HepG2 (cell line): ENCODE measurements around the gene STAT5A. TPM values are rescaled to one million over a fixed set of nuclear protein-coding genes. Genes with fewer than 3 reads are reported as not detected.

Source experiments
- ARNTL ChIP-seq: sonication (generic); formaldehyde crosslinking; IDR thresholded peaks from 2 replicates; pipeline ENCODE4 v1.4.0; 2020; ENCODE audit warnings: mild to moderate bottlenecking, missing genetic modification reagents
- GABPB1 ChIP-seq: IDR thresholded peaks from 2 replicates; pipeline ENCODE4 v1.6.1; 2016; ENCODE audit warnings: mild to moderate bottlenecking, missing genetic modification reagents, moderate library complexity, missing compliant biosample characterization
- KLF16 ChIP-seq, 2 experiments: sonication (generic) in 1 of 2; formaldehyde crosslinking in 1 of 2; IDR thresholded peaks; 2 replicates each; pipeline versions ENCODE4 v1.6.1 to v1.8.0; 2016 to 2023; ENCODE audit warnings: missing genetic modification reagents in 2 of 2, missing compliant biosample characterization in 1 of 2
- MLXIP ChIP-seq: sonication (generic); formaldehyde crosslinking; IDR thresholded peaks from 2 replicates; pipeline ENCODE4 v1.9.0; 2021; ENCODE audit warnings: missing genetic modification reagents, borderline replicate concordance
- NFIB ChIP-seq: sonication (generic); formaldehyde crosslinking; IDR thresholded peaks from 2 replicates; pipeline ENCODE4 v1.9.0; 2021; ENCODE audit warnings: missing genetic modification reagents, mild to moderate bottlenecking, borderline replicate concordance
- NFRKB ChIP-seq: fragments of 450-650 bp; IDR thresholded peaks from 2 replicates; pipeline ENCODE4 v1.6.1; 2017
- SIN3B ChIP-seq: fragments of 150-350 bp; IDR thresholded peaks from 2 replicates; pipeline ENCODE4 v1.6.1; 2014; ENCODE audit warnings: low read length
- TFE3 ChIP-seq: IDR thresholded peaks from 2 replicates; pipeline ENCODE4 v1.6.1; 2016
- ZFP37 ChIP-seq: sonication (generic); formaldehyde crosslinking; IDR thresholded peaks from 2 replicates; pipeline ENCODE4 v1.4.0; 2020; ENCODE audit warnings: missing genetic modification reagents, borderline replicate concordance
- ZNF12 ChIP-seq: sonication (generic); formaldehyde crosslinking; IDR thresholded peaks from 2 replicates; pipeline ENCODE4 v1.5.0; 2020; ENCODE audit warnings: missing genetic modification reagents
- ZNF180 ChIP-seq: sonication (generic); formaldehyde crosslinking; IDR thresholded peaks from 2 replicates; pipeline ENCODE4 v1.4.0; 2020; ENCODE audit warnings: low read depth, missing genetic modification reagents, borderline replicate concordance
- ZNF512B ChIP-seq: sonication (generic); formaldehyde crosslinking; IDR thresholded peaks from 2 replicates; pipeline ENCODE4 v1.5.1; 2020; ENCODE audit warnings: missing genetic modification reagents, mild to moderate bottlenecking, borderline replicate concordance
- ZNF607 ChIP-seq: sonication (generic); formaldehyde crosslinking; IDR thresholded peaks from 2 replicates; pipeline ENCODE4 v1.5.1; 2020; ENCODE audit warnings: missing genetic modification reagents, mild to moderate bottlenecking, borderline replicate concordance
- ZNF629 ChIP-seq: sonication (generic); formaldehyde crosslinking; conservative IDR thresholded peaks from 2 replicates; pipeline ENCODE4 v1.5.0; 2020; ENCODE audit warnings: missing genetic modification reagents
- ZNF792 ChIP-seq: IDR thresholded peaks from 2 replicates; pipeline ENCODE4 v1.6.1; 2016
- ZSCAN31 ChIP-seq: sonication (generic); formaldehyde crosslinking; IDR thresholded peaks from 2 replicates; pipeline ENCODE4 v1.5.0; 2020; ENCODE audit warnings: low read depth, mild to moderate bottlenecking, missing genetic modification reagents
- polyA plus RNA-seq, 8 experiments: library from polyadenylated mRNA; depleted of rRNA in 3 of 8; stranded (reverse) in 7 of 8; unstranded in 1 of 8; fragments of >200 nt; fragmentation: Illumina TruSeq in 4 of 8; extraction: Trizol in 4 of 8; gene quantifications; 2 replicates each; pipeline versions ENCODE4 v1.2.1 to v1.2.3, GENCODE V29; 2011 to 2016; ENCODE audit warnings: low read depth in 4 of 8, missing spikeins in 1 of 8, mixed read lengths in 1 of 8; ENCODE audit not compliant: insufficient read depth in 1 of 8
- total RNA-seq, 5 experiments: library from RNA; depleted of rRNA; stranded (reverse); fragments of >200 nt; fragmentation: Illumina TruSeq; extraction: Trizol; gene quantifications; 2 replicates each; pipeline ENCODE4 v1.2.3, GENCODE V29; 2016; ENCODE audit warnings: low read depth in 1 of 5
- TF ChIP-seq, protein P1 (sequence below): sonication (generic); formaldehyde crosslinking; IDR thresholded peaks from 2 replicates; pipeline ENCODE4 v1.4.0; 2020; ENCODE audit warnings: mild to moderate bottlenecking, missing genetic modification reagents
- TF ChIP-seq, protein P2 (sequence below): sonication (generic); formaldehyde crosslinking; IDR thresholded peaks from 2 replicates; pipeline ENCODE4 v1.8.1; 2023; ENCODE audit warnings: mild to moderate bottlenecking, missing genetic modification reagents

STAT5A gene
- total and polyA plus RNA-seq, 2 of the 13 experiments (the other 11 are each of a cell fraction or from before 2014, with no cell fraction given): 1.4 to 4.1 TPM

DNA sequence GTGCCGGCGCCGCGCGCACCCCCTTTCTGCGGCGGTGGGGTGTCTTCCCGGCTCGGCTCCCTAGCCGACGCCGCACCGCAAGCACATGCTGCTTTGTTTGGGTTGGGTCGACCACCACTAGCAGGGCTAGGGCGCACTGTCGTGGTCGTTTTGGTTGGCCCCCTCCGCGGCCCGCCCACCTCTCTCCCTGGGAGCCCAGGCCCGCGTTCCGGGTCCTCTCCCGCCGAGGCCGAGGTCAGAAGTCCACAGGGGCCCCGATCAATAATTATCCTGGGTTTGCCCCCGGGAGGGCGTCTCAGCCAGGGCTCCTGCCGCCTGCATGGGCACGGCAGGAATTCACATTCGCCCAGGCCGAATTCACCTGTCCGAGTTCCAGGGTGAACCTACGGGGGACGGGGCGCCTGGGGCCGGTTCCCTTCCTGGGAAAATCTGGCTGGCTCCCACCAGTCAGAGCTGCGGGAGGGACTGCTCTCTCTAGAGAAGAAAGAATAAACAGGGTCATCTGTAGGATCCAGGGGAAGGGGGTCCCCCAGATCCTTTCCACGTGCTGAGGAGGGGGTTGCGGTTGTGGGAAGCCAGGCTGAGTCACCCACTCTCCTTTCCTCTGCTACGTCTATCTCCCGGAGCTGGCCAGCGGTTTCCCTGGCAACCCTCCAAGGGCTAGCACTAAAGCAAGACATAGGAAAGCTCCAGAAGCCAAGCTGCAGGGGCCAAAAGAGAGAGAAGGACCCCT, 11.5 kb upstream of the STAT5A start (continued):
- TF ChIP-seq NFRKB: no peak
- no peak; the same call in 1 of the 2 replicates for TF ChIP-seq TFE3 (CRISPR knock-in tag)
- TF ChIP-seq NFIB (CRISPR knock-in tag): no peak
- TF ChIP-seq KLF16 (CRISPR knock-in tag; IDR thresholded peaks at IDR 0.05): peak in 1 of 2 experiments; percentile 88; a peak in 2 of 4 replicates
- TF ChIP-seq ZNF180: no peak
- peak; percentile 75; the same call in 1 of the 2 replicates for TF ChIP-seq ZFP37 (CRISPR knock-in tag)
- TF ChIP-seq ZNF607 (CRISPR knock-in tag): peak; percentile 41; the same call in 1 of the 2 replicates
- 0 out of 2 replicates have a peak, but pooled peaks have one; percentile 36 for TF ChIP-seq ZSCAN31 (CRISPR knock-in tag)
- TF ChIP-seq ZNF629: peak; percentile 37; the same call in 1 of the 2 replicates
- TF ChIP-seq, protein P1, sequence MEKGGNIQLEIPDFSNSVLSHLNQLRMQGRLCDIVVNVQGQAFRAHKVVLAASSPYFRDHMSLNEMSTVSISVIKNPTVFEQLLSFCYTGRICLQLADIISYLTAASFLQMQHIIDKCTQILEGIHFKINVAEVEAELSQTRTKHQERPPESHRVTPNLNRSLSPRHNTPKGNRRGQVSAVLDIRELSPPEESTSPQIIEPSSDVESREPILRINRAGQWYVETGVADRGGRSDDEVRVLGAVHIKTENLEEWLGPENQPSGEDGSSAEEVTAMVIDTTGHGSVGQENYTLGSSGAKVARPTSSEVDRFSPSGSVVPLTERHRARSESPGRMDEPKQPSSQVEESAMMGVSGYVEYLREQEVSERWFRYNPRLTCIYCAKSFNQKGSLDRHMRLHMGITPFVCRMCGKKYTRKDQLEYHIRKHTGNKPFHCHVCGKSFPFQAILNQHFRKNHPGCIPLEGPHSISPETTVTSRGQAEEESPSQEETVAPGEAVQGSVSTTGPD: no peak
- no peak for TF ChIP-seq ZNF12 (CRISPR knock-in tag)
- TF ChIP-seq ARNTL (CRISPR knock-in tag): peak; percentile 73
- TF ChIP-seq, protein P2, sequence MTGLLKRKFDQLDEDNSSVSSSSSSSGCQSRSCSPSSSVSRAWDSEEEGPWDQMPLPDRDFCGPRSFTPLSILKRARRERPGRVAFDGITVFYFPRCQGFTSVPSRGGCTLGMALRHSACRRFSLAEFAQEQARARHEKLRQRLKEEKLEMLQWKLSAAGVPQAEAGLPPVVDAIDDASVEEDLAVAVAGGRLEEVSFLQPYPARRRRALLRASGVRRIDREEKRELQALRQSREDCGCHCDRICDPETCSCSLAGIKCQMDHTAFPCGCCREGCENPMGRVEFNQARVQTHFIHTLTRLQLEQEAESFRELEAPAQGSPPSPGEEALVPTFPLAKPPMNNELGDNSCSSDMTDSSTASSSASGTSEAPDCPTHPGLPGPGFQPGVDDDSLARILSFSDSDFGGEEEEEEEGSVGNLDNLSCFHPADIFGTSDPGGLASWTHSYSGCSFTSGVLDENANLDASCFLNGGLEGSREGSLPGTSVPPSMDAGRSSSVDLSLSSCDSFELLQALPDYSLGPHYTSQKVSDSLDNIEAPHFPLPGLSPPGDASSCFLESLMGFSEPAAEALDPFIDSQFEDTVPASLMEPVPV (CRISPR knock-in tag): 0 out of 2 replicates have a peak, but pooled peaks have one; percentile 24
- TF ChIP-seq ZNF792: 0 out of 2 replicates have a peak, but pooled peaks have one; percentile 11
- TF ChIP-seq MLXIP (CRISPR knock-in tag): peak; percentile 69
- peak; percentile 75 for TF ChIP-seq GABPB1 (CRISPR knock-in tag)
- peak; percentile 33; the same call in 1 of the 2 replicates for TF ChIP-seq SIN3B
- TF ChIP-seq ZNF512B (CRISPR knock-in tag): no peak
